NCI-H1417 treated with DMSO at 0.1 percent for 48 hours (cell line): ENCODE results near the gene PPP1R12B.
"Not testable (repeated sequence)": the region's sequence is repeated elsewhere in the genome, so short reads cannot be mapped to it uniquely, and the experiment has no call there.

Experiments
- DNase-seq: peaks from one replicate; lab custom pipeline; 2025; lab: John Stamatoyannopoulos, UW

The PPP1R12B gene

DNA sequence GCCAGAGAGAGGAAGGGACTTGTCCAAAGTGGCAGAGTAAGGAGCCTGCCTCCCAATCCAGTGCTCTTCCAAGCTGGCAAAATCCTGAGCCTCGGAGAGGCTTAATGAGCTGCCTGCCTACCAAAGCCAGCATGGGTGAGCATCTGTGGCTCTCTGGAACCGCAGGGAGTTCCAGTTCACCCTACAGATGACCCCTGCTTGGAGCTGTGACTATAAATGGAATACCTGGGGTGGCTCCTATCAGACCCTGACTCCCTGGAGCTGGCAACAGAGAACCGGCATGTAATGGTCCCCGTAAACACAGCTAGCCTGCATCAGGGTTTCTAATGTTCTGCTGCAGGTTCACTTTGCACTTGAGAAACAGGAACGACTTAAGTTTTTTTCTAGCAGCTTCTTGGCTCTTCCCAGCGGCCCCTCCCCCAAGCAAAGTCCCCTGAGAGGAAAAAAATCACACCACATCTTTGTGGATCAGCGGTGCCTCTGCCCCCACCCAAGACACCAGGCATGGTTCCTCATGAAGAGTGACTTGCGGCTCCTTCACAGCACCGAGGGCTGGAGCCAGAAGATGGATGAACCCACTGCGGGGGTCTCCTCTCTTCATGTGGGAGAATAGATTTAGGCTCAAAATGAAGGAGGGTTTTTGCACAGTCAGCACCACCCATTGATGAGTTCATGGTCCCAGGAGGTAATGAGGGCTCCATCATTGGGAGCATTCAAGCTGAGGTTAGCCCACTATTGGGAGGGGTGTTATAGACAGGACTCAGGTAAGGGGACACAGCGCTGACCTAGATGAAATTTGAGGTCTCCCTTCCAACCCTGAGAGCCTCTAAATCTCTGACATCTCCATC is 282.8 kb downstream of the PPP1R12B start:
- no peak for DNase-seq

DNA sequence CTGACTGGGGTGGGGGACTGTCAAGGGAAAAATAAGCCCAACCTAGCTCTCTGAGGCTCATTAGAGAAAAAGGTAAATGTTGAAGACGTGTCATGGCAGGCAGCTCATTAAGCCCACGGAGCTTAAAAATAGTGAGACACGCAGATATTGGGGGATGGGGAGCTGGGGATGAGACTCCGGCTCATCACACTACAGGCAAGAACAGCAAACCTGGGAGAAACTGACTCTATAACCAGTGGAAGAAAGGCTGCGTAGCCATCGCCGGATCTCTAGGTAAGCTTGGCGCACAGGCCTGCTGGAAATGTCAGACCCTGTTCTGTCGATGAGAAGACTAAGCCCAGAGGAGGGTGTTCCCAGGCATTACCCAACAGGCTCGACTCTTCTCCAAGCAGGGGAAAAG is 283.7 kb downstream of the PPP1R12B start:
- DNase-seq = no peak

DNA sequence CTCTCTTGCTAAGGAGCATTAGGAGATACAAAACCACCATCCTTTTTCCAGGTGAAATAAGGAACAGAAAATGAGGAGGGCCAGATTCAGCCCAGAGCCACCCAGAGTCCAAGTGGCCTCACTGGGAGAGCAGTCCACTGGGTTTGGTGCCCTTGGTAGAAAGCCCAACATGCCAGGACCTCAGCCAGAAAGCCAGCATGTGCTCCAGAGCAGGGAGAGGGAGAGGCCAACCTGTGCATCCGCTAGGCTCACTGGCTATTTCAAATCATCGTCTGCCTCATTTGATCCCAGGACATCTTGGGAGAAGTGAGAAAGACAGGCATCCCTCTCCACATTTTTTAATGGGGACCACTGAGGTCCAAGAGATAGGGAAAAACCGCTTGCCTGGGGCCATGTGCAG is 287.7 kb downstream of the PPP1R12B start:
- not testable (repeated sequence) for DNase-seq

DNA sequence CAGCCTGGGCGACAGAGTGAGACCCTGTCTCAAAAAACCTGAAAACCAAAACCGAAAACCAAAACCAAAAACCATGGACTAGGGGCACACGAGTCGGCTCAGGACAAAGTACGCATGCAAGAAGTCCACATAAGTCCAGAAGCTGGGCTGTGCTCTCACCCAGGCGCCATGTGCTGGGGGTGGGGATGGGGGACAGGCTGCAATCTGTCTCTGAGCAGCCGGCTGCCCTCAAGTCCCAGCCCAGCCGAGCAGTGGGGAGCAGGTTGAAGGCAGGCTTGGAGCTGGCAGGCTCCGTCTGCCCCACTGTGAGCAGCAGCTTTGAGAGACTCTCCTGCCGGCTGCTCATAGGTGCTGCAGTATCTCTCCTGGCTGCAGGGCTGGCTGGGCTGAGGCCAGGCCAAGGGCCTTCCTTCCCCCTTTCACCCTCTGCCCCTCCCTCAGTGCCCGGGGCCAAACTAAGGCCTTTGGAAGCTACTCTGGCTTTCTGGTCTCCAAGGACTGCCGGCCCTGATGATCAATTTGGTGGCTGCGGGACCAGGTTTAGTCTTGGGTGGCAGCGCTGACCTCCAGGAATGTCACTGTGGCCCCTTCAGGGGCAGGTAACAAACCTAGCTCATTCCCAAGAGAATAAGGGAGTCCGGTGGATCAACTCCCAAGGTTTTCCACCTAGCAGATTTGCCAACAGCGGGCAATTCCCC is 289.0 kb downstream of the PPP1R12B start:
- DNase-seq = not testable (repeated sequence)

DNA sequence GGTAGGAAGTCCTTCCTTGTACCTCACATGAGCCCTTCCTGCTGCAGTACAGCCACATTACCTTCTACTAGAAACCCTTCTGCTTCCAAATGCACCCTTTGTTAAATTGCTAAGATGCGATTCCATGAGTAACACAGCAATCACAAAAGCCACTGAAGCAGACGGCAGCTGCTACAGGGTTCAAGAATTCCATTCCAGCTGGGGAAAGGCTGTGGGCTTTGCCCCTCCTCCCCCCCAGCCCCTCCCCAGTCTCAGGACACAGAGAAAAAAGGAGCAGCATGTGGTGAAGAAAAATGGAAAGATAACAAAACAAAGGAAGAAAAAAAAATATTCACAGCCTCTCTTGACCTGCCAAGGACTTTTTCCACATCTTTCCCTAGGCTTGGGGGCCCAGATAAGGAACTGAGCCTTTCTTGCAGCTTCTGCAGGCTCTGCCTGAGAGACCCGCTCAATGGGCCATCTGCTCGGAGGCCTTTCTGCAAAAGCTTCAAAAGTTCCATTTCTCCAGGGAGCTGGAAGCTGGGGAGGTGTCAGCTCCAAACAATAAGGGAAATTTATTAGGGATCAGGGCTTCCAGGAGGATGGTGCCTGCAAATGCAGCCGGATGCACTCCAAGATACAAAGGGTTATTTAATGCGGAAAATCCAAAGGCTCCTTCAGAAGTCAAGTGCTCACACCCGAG is 289.7 kb downstream of the PPP1R12B start:
- no peak for DNase-seq

DNA sequence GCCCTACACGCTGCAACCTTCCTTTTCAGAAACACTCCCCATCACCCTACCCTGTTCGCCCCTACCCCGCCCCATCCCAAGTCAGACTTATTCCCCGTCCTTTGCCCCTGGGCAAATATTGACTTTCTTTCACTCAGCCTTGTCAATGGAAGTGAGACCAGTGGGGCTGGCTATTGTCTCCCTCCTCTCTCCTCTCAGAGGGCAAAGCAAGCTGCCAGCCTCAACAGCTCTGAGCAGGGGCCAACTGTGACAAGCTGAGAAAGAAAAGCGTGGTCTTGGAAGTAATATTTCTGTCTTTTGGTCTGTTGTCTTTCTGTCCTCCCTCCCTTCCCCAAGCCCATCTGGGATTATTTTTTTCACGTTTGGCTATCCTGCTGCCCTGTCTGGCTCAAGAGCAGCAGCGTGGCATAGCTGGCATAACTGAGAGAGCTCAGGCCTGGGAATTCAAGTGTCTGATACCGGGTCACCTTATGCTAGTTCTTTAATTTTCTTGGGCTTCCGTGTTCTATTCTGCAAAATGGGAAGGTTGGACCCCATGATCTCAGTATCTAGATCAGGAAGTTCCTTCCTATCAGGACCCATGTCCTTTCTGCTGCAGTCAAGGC is 290.3 kb downstream of the PPP1R12B start:
- DNase-seq = not testable (repeated sequence)

DNA sequence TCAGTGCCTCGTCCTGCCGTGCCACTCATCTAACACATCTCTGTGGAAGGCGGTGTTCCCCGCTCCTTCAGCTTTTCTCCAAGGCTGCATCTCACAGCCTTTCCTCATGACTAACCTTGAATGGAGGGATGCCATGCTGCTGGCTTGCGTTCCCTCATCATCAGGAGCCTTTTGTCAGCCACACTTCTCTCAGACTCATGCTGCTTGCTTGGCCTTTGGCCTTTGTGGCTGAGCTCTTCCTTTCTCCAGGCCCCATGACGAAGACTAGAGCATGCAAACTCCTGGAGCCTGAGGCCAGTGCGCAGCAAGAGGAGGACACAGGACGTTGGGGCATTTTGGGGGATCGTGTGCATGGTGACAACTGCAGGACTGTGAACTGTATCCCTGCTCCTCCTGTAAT is 291.0 kb downstream of the PPP1R12B start:
- no peak for DNase-seq

DNA sequence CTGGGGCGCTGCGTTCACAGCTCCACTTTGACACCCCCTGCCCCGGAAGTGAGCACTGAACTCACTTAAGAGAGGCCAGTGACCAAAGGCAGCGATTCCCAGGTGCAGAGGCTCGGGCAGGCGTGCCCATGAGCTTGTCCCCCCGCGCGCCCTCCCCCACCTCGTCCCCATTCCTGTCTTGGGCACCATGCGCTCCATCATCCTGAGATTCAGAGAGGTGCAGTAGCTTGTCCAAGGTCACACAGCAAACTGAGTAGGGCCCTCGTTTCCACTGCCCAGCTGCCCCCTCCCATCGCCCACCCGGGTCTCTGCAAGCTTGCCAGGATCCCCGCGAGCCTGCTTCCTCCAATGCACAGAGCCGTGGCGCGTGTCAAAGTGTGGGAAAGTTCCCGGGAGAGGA is 293.7 kb downstream of the PPP1R12B start:
- no peak for DNase-seq
